ENCODE measurements around the gene NKD1. TPM values are rescaled to one million over a fixed set of nuclear protein-coding genes. Genes with fewer than 3 reads are reported as not detected.

Gene NKD1
- total and polyA plus RNA-seq, 2 of the 8 experiments (the other 6 are each of a cell fraction or from before 2014, with no cell fraction given): 0.70 to 4.5 TPM

GRCh38 chr16:50638816-50639670 lies 90.8 kb downstream of the NKD1 start:
- Histone ChIP-seq H2BK120ac (replicated peaks; ENCODE audit: low read depth, low read length) (no peak overlapping the region), H3K4me1 (replicated peaks in 1 of 4; ENCODE audit: control insufficient read depth in 3 of 4, insufficient read depth in 4 of 4, low read length in 3 of 4) (no peaks in the 10 kb centered on the region), H3K4me2 (ENCODE audit: insufficient read depth in 1 of 2, low read depth in 2 of 2, low read length in 2 of 2) (no peak overlapping the region), H3K14ac (ENCODE audit: insufficient read length) (no peak overlapping the region), H3K79me2 (ENCODE audit: control insufficient read depth in 1 of 2, insufficient read depth in 2 of 2, low read length in 2 of 2) (no peaks in the 10 kb centered on the region), H3K36me3 (ENCODE audit: control insufficient read depth in 2 of 4, insufficient read depth in 4 of 4, low read length in 3 of 4) (no peaks in the 10 kb centered on the region), H3K18ac (ENCODE audit: extremely low read depth, low read length) (no peak overlapping the region), H2BK20ac (ENCODE audit: low read length) (no peak overlapping the region), H3K23ac (ENCODE audit: insufficient read length) (no peak overlapping the region), H4K91ac (replicated peaks; ENCODE audit: insufficient read length, low read length) (no peak overlapping the region), H2BK12ac (ENCODE audit: low read depth, low read length) (no peak overlapping the region), H3K9ac (replicated peaks in 1 of 4; ENCODE audit: extremely low read depth in 1 of 4, low read depth in 3 of 4, low read length in 3 of 4) (no peak overlapping the region), H2BK15ac (ENCODE audit: low read length) (no peak overlapping the region), H2AK5ac (ENCODE audit: low read depth, low read length) (no peak overlapping the region), H4K8ac (ENCODE audit: extremely low read depth, insufficient read depth, low read length) (no peak overlapping the region), H4K5ac (ENCODE audit: insufficient read length, low read depth, low read length) (no peak overlapping the region), H2AFZ (ENCODE audit: low read length) (no peak overlapping the region), H3K4ac (replicated peaks; ENCODE audit: insufficient read length, low read depth, low read length) (no peak overlapping the region), H3K27ac (ENCODE audit: low read depth, low read length) (no peak overlapping the region), H3K9me3 (ENCODE audit: insufficient read depth in 2 of 2, low read depth in 1 of 2, low read length in 1 of 2) (no peaks in the 10 kb centered on the region), H2BK5ac (ENCODE audit: low read depth, low read length) (no peak overlapping the region), H3K56ac (replicated peaks; ENCODE audit: insufficient read length, low read depth, low read length) (no peak overlapping the region), H3K4me3 (ENCODE audit: extremely low read depth in 1 of 4, insufficient read depth in 2 of 4, low read depth in 3 of 4, low read length in 4 of 4) (no peak overlapping the region), H3K23me2 (ENCODE audit: low read depth, low read length) (no peaks in the 10 kb centered on the region), H3K79me1 (ENCODE audit: low read depth, low read length) (no peaks in the 10 kb centered on the region), H4K20me1 (replicated peaks in 1 of 2; ENCODE audit: control insufficient read depth in 1 of 2, insufficient read depth in 2 of 2, low read length in 2 of 2) (no peaks in the 10 kb centered on the region), H3K27me3 (replicated peaks in 1 of 4; ENCODE audit: control insufficient read depth in 3 of 4, extremely low read depth in 1 of 4, insufficient read depth in 3 of 4, low read length in 3 of 4) (peaks cover 0 to 1% (median 0%) of the 10 kb centered on the region in 4 experiments; a peak in 1 of 7 replicates)
- no peak for DNase-seq (ENCODE audit: low read depth in 1 of 2, low spot score in 2 of 2)
- no peak for FAIRE-seq
- CTCF ChIA-PET (ENCODE audit: partially characterized antibody): interaction anchor here (0.9 to 2.0 kb wide), 5 partner anchors 11 to 38 kb away, joined by 3 to 5 read pairs (median 4); no protein-coding TSS in a partner anchor
- WGBS, 2 experiments (ENCODE audit: extremely low coverage in 1 of 2, insufficient coverage in 1 of 2, insufficient read length in 1 of 2, insufficient replicate concordance in 2 of 2, low coverage in 1 of 2, low lambda C conversion rate in 2 of 2, missing lambda C conversion rate in 1 of 2): 82% methylated on average over 8 of the region's 8 CpGs; no CpG with 5 or more reads in 1 of the 2 experiments
- POLR2A ChIA-PET (ENCODE audit: partially characterized antibody): no interaction called here
- TF ChIP-seq NANOG (IDR thresholded peaks at IDR 0.05; ENCODE audit: insufficient read depth, low read depth, low read length, poor library complexity, severe bottlenecking) (no peak), ZNF274 (IDR thresholded peaks at IDR 0.05; ENCODE audit: borderline replicate concordance, extremely low read depth, low read length) (no peak), SRF (IDR thresholded peaks at IDR 0.05; ENCODE audit: low read depth, low read length) (no peak), FOSL1 (IDR thresholded peaks at IDR 0.05; ENCODE audit: insufficient read depth, low read depth, low read length) (no peak), RBBP5 (IDR thresholded peaks at IDR 0.05; ENCODE audit: borderline replicate concordance, low read depth, low read length) (no peak), E2F6 (IDR thresholded peaks at IDR 0.05) (no peak), POLR2AphosphoS5 (IDR thresholded peaks at IDR 0.05; ENCODE audit: low read depth, low read length) (no peak), ATF2 (IDR thresholded peaks at IDR 0.05; ENCODE audit: low read length) (no peak), RNF2 (IDR thresholded peaks at IDR 0.05; ENCODE audit: borderline replicate concordance, low read depth, low read length, missing control alignments, poor library complexity, severe bottlenecking) (no peak)

All from H1 (cell line).